PC-3 (cell line): ENCODE data around the gene DNHD1. TPM values are rescaled to one million over a fixed set of nuclear protein-coding genes. Genes with fewer than 3 reads are reported as not detected.

Experiments used
- ATAC-seq: fragments of 200-7000 bp; cut with Tn5 transposase; 2 replicates; pipeline ENCODE4 v1.9.1; 2020; ENCODE audit warnings: mild to moderate bottlenecking, moderate library complexity
- BruUV-seq: library from RNA; stranded (reverse); fragments of 400-500 nt; replicated peaks from 2 replicates; lab custom pipeline; 2021; lab: Mats Ljungman, UMichigan
- CTCF ChIA-PET: fragments of 300-600 bp; sonication (Branson Sonifier 250); formaldehyde crosslinking; loops from one replicate; lab custom pipeline; 2022; ENCODE audit warnings: antibody characterized with exemption; lab: Charles Lee
- POLR2A ChIA-PET: fragments of 300-600 bp; sonication (Branson Sonifier 250); formaldehyde crosslinking; loops from one replicate; lab custom pipeline; 2022; ENCODE audit warnings: antibody characterized with exemption; ENCODE audit not compliant: unreplicated experiment; lab: Charles Lee
- DNase-seq: peaks from one replicate; pipeline ENCODE4 v3.0.0-alpha.2; 2015
- H2AFZ ChIP-seq: fragments of 300-600 bp; sonication (generic); 2 replicates; pipeline ENCODE4 v1.6.0; 2016; ENCODE audit warnings: antibody characterized with exemption, low read length
- H3F3A ChIP-seq: fragments of 300-600 bp; sonication (generic); one replicate; pipeline ENCODE4 v1.6.0; 2017; ENCODE audit warnings: antibody characterized with exemption, low read length, control low read depth, mild to moderate bottlenecking; ENCODE audit not compliant: unreplicated experiment
- H3K27ac ChIP-seq: fragments of 300-600 bp; sonication (generic); 2 replicates; pipeline ENCODE4 v1.5.1; 2016; ENCODE audit warnings: mild to moderate bottlenecking, low read length
- H3K27me3 ChIP-seq: fragments of 300-600 bp; sonication (generic); 2 replicates; pipeline ENCODE4 v1.6.1; 2016; ENCODE audit warnings: low read length, mixed read lengths
- H3K36me3 ChIP-seq: fragments of 300-600 bp; sonication (generic); 2 replicates; pipeline ENCODE4 v1.6.1; 2016; ENCODE audit warnings: low read depth, mixed run types, low read length, mixed read lengths
- H3K4me1 ChIP-seq: fragments of 300-600 bp; sonication (generic); 2 replicates; pipeline ENCODE4 v1.5.1; 2016; ENCODE audit warnings: low read length; ENCODE audit not compliant: insufficient read depth
- H3K4me2 ChIP-seq: fragments of 300-600 bp; sonication (generic); 2 replicates; pipeline ENCODE4 v1.6.0; 2016; ENCODE audit warnings: low read length
- H3K4me3 ChIP-seq: fragments of 300-600 bp; sonication (generic); 2 replicates; pipeline ENCODE4 v1.5.1; 2016; ENCODE audit warnings: mild to moderate bottlenecking, low read length, mixed read lengths
- H3K79me2 ChIP-seq: fragments of 300-600 bp; sonication (generic); 2 replicates; pipeline ENCODE4 v1.6.1; 2017; ENCODE audit warnings: low read length, mixed read lengths
- H3K9ac ChIP-seq: fragments of 300-600 bp; sonication (generic); 2 replicates; pipeline ENCODE4 v1.6.0; 2016; ENCODE audit warnings: mild to moderate bottlenecking, low read length
- H3K9me2 ChIP-seq: fragments of 300-600 bp; sonication (generic); replicated peaks from 2 replicates; pipeline ENCODE4 v1.6.1; 2016; ENCODE audit warnings: mixed run types, low read length, mixed read lengths
- H3K9me3 ChIP-seq: fragments of 300-600 bp; sonication (generic); 2 replicates; pipeline ENCODE4 v1.6.1; 2016; ENCODE audit warnings: low read length, mixed read lengths
- H4K20me1 ChIP-seq: fragments of 300-600 bp; sonication (generic); 2 replicates; pipeline ENCODE4 v1.6.1; 2016; ENCODE audit warnings: low read length, mixed read lengths
- CTCF ChIP-seq: fragments of 300-600 bp; sonication (generic); conservative IDR thresholded peaks from 2 replicates; pipeline ENCODE4 v1.5.1; 2017; ENCODE audit warnings: antibody characterized with exemption, low read depth, mild to moderate bottlenecking, low read length
- EZH2 ChIP-seq: fragments of 300-600 bp; sonication (generic); IDR thresholded peaks from one replicate; pipeline ENCODE4 v1.6.1; 2017; ENCODE audit warnings: antibody characterized with exemption, mild to moderate bottlenecking, low read length; ENCODE audit not compliant: unreplicated experiment
- EZH2phosphoT487 ChIP-seq: fragments of 300-600 bp; sonication (generic); IDR thresholded peaks from 2 replicates; pipeline ENCODE4 v1.6.1; 2018; ENCODE audit warnings: mild to moderate bottlenecking, antibody characterized with exemption, low read length, borderline replicate concordance
- intact Hi-C: fragments of 100-400 bp; cut with micrococcal nuclease; formaldehyde crosslinking; loops from 2 replicates; pipeline ENCODE4 v1.9.0; 2023
- total RNA-seq: library from RNA; depleted of rRNA; stranded (reverse); fragments of >200 nt; gene quantifications from 2 replicates; pipeline ENCODE4 v1.2.3, GENCODE V29; 2014

DNHD1 gene
- total RNA-seq, 1 experiment from 2014 or later, result 9.3 TPM

GRCh38 chr11:6574816-6575715, 78.0 kb downstream of the DNHD1 start:
- peaks cover 8% of the 10 kb centered on the region; the same call in 1 of the 2 replicates for H3K4me1 ChIP-seq
- no peaks in the 10 kb centered on the region for H3K9me2 ChIP-seq
- H3K36me3 ChIP-seq, result no peaks in the 10 kb centered on the region
- TF ChIP-seq CTCF, result no peak
- no peak for TF ChIP-seq EZH2phosphoT487
- BruUV-seq, result no TSS peak
- no peak overlapping the region for H2AFZ ChIP-seq
- POLR2A ChIA-PET, result no interaction called here
- no peaks in the 10 kb centered on the region for H4K20me1 ChIP-seq
- no peak overlapping the region for H3K4me2 ChIP-seq
- no peak for DNase-seq
- intact Hi-C loops, result no loop called here
- no peaks in the 10 kb centered on the region for H3K9me3 ChIP-seq
- H3K27me3 ChIP-seq, result no peaks in the 10 kb centered on the region
- CTCF ChIA-PET, result no interaction called here
- H3K9ac ChIP-seq, result no peak overlapping the region
- H3F3A ChIP-seq, result no peaks in the 10 kb centered on the region
- no peak for ATAC-seq
- no peaks in the 10 kb centered on the region for H3K79me2 ChIP-seq
- no peak overlapping the region for H3K4me3 ChIP-seq
- no peak overlapping the region for H3K27ac ChIP-seq

- Histone ChIP-seq H3K9ac (no peak overlapping the region), H4K20me1 (no peaks in the 10 kb centered on the region), H3F3A (no peaks in the 10 kb centered on the region), H2AFZ (no peak overlapping the region), H3K79me2 (no peaks in the 10 kb centered on the region), H3K27ac (no peak overlapping the region), H3K9me2 (no peaks in the 10 kb centered on the region), H3K4me3 (no peak overlapping the region), H3K36me3 (no peaks in the 10 kb centered on the region), H3K27me3 (no peaks in the 10 kb centered on the region), H3K9me3 (no peaks in the 10 kb centered on the region), H3K4me1 (peaks cover 8% of the 10 kb centered on the region; the same call in 1 of the 2 replicates), H3K4me2 (no peak overlapping the region)
- DNase-seq (no peak), ATAC-seq (no peak)
- ChIA-PET CTCF (no interaction called here), POLR2A (no interaction called here)
- intact Hi-C loops, result no loop called here
- no TSS peak for BruUV-seq
- no peak for TF ChIP-seq EZH2phosphoT487
- TF ChIP-seq CTCF, result no peak
- no peak for TF ChIP-seq EZH2
Measured at GRCh38 chr11:6576471-6577373, 79.6 kb downstream of the DNHD1 start.
